DOHH2 (cell line): ENCODE measurements around the gene MORN3.

ENCODE experiments used
- H3F3A ChIP-seq: fragments of 200-600 bp; sonication (generic), shearing (Covaris generic); 2 replicates; pipeline ENCODE4 v1.6.0; 2016; ENCODE audit warnings: antibody characterized with exemption, mild to moderate bottlenecking; ENCODE audit not compliant: control insufficient read depth, insufficient read depth
- H3K27ac ChIP-seq: fragments of 200-600 bp; sonication (generic); 2 replicates; pipeline ENCODE4 v1.5.1; 2014; ENCODE audit warnings: low read depth, mild to moderate bottlenecking, low read length, moderate library complexity
- H3K27me3 ChIP-seq: fragments of 200-600 bp; sonication (generic); 2 replicates; pipeline ENCODE4 v1.6.1; 2014; ENCODE audit warnings: mild to moderate bottlenecking, low read length, mixed read lengths; ENCODE audit not compliant: control insufficient read depth
- H3K36me3 ChIP-seq: fragments of 200-600 bp; sonication (generic); 2 replicates; pipeline ENCODE4 v1.6.1; 2014; ENCODE audit warnings: mild to moderate bottlenecking, low read length, moderate library complexity, mixed read lengths; ENCODE audit not compliant: control insufficient read depth
- H3K4me1 ChIP-seq: fragments of 200-600 bp; sonication (generic); 2 replicates; pipeline ENCODE4 v1.6.1; 2014; ENCODE audit warnings: mild to moderate bottlenecking, low read length, mixed read lengths; ENCODE audit not compliant: control insufficient read depth
- H3K4me2 ChIP-seq: fragments of 200-600 bp; sonication (generic); 2 replicates; pipeline ENCODE4 v1.6.0; 2014; ENCODE audit warnings: mild to moderate bottlenecking, low read length, moderate library complexity
- H3K4me3 ChIP-seq: fragments of 200-600 bp; sonication (generic); 2 replicates; pipeline ENCODE4 v1.5.1; 2014; ENCODE audit warnings: mild to moderate bottlenecking, low read length, mixed read lengths
- H3K79me2 ChIP-seq: fragments of 200-600 bp; sonication (generic); 2 replicates; pipeline ENCODE4 v1.6.1; 2014; ENCODE audit warnings: mild to moderate bottlenecking, low read length, mixed read lengths; ENCODE audit not compliant: control insufficient read depth
- H3K9me2 ChIP-seq: fragments of 200-600 bp; sonication (generic); replicated peaks from 2 replicates; pipeline ENCODE4 v1.6.1; 2014; ENCODE audit warnings: mild to moderate bottlenecking, low read length, mixed read lengths; ENCODE audit not compliant: control insufficient read depth
- H3K9me3 ChIP-seq: fragments of 200-600 bp; sonication (generic); 2 replicates; pipeline ENCODE4 v1.6.1; 2014; ENCODE audit warnings: antibody characterized with exemption, low read length, mixed read lengths; ENCODE audit not compliant: control insufficient read depth, insufficient read depth
- H4K20me1 ChIP-seq: fragments of 200-600 bp; sonication (generic); 2 replicates; pipeline ENCODE4 v1.6.0; 2014; ENCODE audit warnings: low read depth, mild to moderate bottlenecking, antibody characterized with exemption, low read length, moderate library complexity; ENCODE audit not compliant: control insufficient read depth, insufficient read depth
- EZH2phosphoT487 ChIP-seq: fragments of 200-600 bp; sonication (generic); IDR thresholded peaks from 2 replicates; pipeline ENCODE4 v1.6.1; 2017; ENCODE audit warnings: borderline replicate concordance, mild to moderate bottlenecking, antibody characterized with exemption, low read length, moderate library complexity, mixed read lengths
- TF ChIP-seq, protein P1 (sequence below): fragments of 200-600 bp; sonication (generic); IDR thresholded peaks from one replicate; pipeline ENCODE4 v1.5.1; 2014; ENCODE audit warnings: antibody characterized with exemption, mild to moderate bottlenecking, low read depth, low read length; ENCODE audit not compliant: poor library complexity, severe bottlenecking

The MORN3 gene

DNA sequence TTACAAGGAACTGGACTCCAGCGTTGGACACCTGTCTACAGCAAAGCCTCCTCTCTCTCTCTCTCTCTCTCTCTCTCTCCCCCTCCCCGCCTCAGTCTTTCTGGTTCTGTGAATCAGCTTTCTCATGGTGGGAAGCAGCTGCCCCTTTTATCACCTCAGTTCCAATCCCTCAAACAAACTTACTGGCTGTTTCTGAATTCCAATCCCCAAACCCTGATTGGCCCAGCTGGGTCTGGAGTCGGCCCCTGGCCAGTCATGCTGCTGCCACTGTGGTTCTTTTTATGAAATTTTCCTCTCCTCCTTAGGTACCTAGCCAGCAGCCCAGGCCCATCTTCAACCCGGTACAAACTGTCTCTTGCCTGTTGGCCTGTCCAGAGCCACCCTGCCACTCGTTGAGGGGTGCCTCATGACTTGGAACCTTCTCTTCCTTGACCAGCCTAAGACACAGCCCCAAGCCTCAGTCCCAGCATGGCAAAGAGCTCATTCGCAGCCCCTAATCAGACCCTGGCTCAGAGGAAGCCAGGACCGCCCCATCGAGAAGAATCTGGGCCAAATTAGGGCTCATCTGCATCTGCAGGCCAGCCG is 9.4 kb upstream of the MORN3 start:
- TF ChIP-seq, protein P1, sequence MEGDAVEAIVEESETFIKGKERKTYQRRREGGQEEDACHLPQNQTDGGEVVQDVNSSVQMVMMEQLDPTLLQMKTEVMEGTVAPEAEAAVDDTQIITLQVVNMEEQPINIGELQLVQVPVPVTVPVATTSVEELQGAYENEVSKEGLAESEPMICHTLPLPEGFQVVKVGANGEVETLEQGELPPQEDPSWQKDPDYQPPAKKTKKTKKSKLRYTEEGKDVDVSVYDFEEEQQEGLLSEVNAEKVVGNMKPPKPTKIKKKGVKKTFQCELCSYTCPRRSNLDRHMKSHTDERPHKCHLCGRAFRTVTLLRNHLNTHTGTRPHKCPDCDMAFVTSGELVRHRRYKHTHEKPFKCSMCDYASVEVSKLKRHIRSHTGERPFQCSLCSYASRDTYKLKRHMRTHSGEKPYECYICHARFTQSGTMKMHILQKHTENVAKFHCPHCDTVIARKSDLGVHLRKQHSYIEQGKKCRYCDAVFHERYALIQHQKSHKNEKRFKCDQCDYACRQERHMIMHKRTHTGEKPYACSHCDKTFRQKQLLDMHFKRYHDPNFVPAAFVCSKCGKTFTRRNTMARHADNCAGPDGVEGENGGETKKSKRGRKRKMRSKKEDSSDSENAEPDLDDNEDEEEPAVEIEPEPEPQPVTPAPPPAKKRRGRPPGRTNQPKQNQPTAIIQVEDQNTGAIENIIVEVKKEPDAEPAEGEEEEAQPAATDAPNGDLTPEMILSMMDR: no peak
- no peak for TF ChIP-seq EZH2phosphoT487
- Histone ChIP-seq H3K4me3 (no peak overlapping the region), H3K27ac (no peak overlapping the region), H3K4me2 (no peak overlapping the region), H4K20me1 (no peaks in the 10 kb centered on the region), H3K27me3 (no peaks in the 10 kb centered on the region), H3F3A (peaks cover 5% of the 10 kb centered on the region; the same call in 1 of the 2 replicates), H3K9me2 (no peaks in the 10 kb centered on the region), H3K79me2 (no peaks in the 10 kb centered on the region), H3K4me1 (peaks cover 7% of the 10 kb centered on the region), H3K36me3 (no peaks in the 10 kb centered on the region), H3K9me3 (no peaks in the 10 kb centered on the region)

DNA sequence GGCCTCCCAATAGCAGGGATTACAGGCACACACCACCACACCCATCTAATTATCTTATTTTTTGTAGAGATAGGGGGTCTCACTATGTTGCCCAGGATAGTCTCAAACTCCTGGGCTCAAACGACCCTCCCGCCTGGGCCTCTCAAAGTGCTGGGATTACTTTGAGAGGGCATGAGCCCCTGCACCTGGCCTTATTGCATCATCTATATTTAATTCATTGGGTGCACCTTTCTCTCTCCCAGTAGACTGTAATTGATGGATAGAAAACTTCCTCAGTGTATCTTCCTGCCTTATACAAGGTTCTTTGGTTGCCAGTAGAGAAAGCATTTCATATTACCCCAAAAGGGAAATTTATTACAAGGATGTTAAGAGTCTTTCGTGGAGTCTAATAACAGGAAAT is 8.9 kb upstream of the MORN3 start:
- no peaks in the 10 kb centered on the region for H3K9me3 ChIP-seq
- no peak overlapping the region for H3K4me2 ChIP-seq
- no peaks in the 10 kb centered on the region for H3K9me2 ChIP-seq
- H3F3A ChIP-seq: peaks cover 8% of the 10 kb centered on the region; the same call in 1 of the 2 replicates
- H3K36me3 ChIP-seq: no peaks in the 10 kb centered on the region
- H3K79me2 ChIP-seq: no peaks in the 10 kb centered on the region
- no peak overlapping the region for H3K4me3 ChIP-seq
- TF ChIP-seq, protein P1: no peak
- no peak for TF ChIP-seq EZH2phosphoT487
- H3K27ac ChIP-seq: no peak overlapping the region
- no peaks in the 10 kb centered on the region for H4K20me1 ChIP-seq
- no peaks in the 10 kb centered on the region for H3K27me3 ChIP-seq
- peaks cover 10% of the 10 kb centered on the region for H3K4me1 ChIP-seq

DNA sequence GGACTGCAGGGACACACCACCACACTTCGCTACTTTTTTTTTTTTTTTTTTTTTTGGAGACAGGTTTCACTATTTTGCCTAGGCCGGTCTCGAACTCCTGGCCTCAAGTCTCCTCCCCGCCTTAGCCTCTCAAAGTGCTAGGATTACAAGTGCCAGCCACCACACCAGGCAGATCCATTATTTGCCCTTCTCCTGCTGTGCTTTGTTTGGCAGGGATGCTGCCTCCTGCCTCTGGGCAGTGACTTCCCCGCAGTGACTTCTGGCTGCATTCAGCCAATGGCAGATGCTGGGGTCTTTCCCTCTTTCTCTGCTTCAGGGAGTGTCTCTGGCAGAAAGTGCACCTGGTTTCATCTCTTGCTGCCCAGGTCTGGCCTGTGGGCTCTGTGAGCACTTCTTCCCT is 6.7 kb upstream of the MORN3 start:
- Histone ChIP-seq H3F3A (peaks cover 17% of the 10 kb centered on the region; the same call in 1 of the 2 replicates), H3K4me3 (no peak overlapping the region), H3K9me3 (no peaks in the 10 kb centered on the region), H3K27ac (no peak overlapping the region), H3K79me2 (no peaks in the 10 kb centered on the region), H3K27me3 (no peaks in the 10 kb centered on the region), H3K9me2 (no peaks in the 10 kb centered on the region), H4K20me1 (no peaks in the 10 kb centered on the region), H3K4me2 (no peak overlapping the region), H3K4me1 (peaks cover 28% of the 10 kb centered on the region), H3K36me3 (no peaks in the 10 kb centered on the region)
- TF ChIP-seq EZH2phosphoT487: no peak

DNA sequence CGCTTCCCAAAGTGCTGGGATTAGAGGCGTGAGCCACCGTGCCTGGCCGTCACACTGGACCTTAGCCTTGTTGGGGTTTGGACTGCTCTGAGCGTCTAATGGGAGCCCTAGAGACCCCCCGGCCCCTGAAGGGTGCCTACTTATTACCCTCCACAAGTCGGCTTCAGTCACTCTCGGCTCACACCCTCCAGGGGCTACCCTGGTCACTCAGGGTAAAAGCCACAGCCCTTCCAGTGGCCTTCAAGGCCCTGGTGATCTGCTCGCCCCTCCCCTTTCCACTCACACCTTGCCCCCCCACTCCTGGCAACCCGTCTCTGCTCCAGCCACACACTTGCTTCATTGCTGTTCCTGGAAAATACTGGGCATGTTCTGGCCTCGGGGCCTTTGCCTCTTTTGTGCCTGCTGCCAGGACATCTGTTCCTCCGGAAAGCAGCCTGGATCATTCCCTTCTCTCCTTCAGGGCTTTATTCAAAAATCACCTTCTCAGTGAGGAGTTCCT is 3.6 kb upstream of the MORN3 start:
- Histone ChIP-seq H3K36me3 (peaks cover 11% of the 10 kb centered on the region), H3K27ac (no peak overlapping the region), H4K20me1 (no peaks in the 10 kb centered on the region; the same call in 1 of the 2 replicates), H3K9me2 (no peaks in the 10 kb centered on the region), H3K4me1 (peaks cover 21% of the 10 kb centered on the region), H3F3A (peaks cover 14% of the 10 kb centered on the region; the same call in 1 of the 2 replicates), H3K4me3 (peak overlapping the region; percentile 65), H3K4me2 (peak overlapping the region; percentile 73), H3K27me3 (no peaks in the 10 kb centered on the region), H3K9me3 (no peaks in the 10 kb centered on the region), H3K79me2 (peaks cover 9% of the 10 kb centered on the region)
- TF ChIP-seq, protein P1: no peak
- no peak for TF ChIP-seq EZH2phosphoT487
